Activated T-helper 1 cell treated with anti-CD3 and anti-CD28 coated beads, Interleukin-12 subunit alpha, Interleukin-12 subunit beta, Interleukin-2, Interleukin-4 antibody, amounts not matched to agents 30 ng/mL and 10 ng/mL and 1 ng/mL, durations not matched to agents 14 hours and 24 hours and 36 hours (primary cell): ENCODE measurements around the gene RNU1-4. TPM values are rescaled to one million over a fixed set of nuclear protein-coding genes. Genes with fewer than 3 reads are reported as not detected.
"Not testable (repeated sequence)": the region's sequence is repeated elsewhere in the genome, so short reads cannot be mapped to it uniquely, and the experiment has no call there.

Experiments used
- DNase-seq: peaks from one replicate; pipeline ENCODE4 v3.0.0; 2021; ENCODE audit warnings: low spot score
- H3K27ac Mint-ChIP-seq: one replicate; pipeline ENCODE4 v1.8.0; 2021; ENCODE audit warnings: mild to moderate bottlenecking, mixed read lengths
- H3K27me3 Mint-ChIP-seq: one replicate; pipeline ENCODE4 v1.8.0; 2022; ENCODE audit warnings: mild to moderate bottlenecking, moderate library complexity, mixed read lengths; ENCODE audit not compliant: insufficient read depth
- H3K36me3 Mint-ChIP-seq: one replicate; pipeline ENCODE4 v1.8.0; 2021; ENCODE audit warnings: low read depth, mixed read lengths
- H3K4me1 Mint-ChIP-seq: one replicate; pipeline ENCODE4 v1.8.0; 2021; ENCODE audit warnings: low read depth, mixed read lengths
- H3K4me3 Mint-ChIP-seq: one replicate; pipeline ENCODE4 v1.8.0; 2021; ENCODE audit warnings: mild to moderate bottlenecking, moderate library complexity, mixed read lengths
- H3K9me3 Mint-ChIP-seq: one replicate; pipeline ENCODE4 v1.8.0; 2021; ENCODE audit warnings: mixed read lengths
- intact Hi-C: fragments of 100-400 bp; cut with micrococcal nuclease; formaldehyde crosslinking; loops from one replicate; pipeline ENCODE4 v1.15.1; 2024
- total RNA-seq: library from RNA; stranded (reverse); gene quantifications from 2 replicates; pipeline ENCODE4 v1.2.3, GENCODE V29; 2022

Gene RNU1-4
- total RNA-seq, 1 donor from 2014 or later, result 3,041 TPM

- DNase-seq, H3K4me3 Mint-ChIP-seq, H3K36me3 Mint-ChIP-seq, H3K4me1 Mint-ChIP-seq, H3K27me3 Mint-ChIP-seq, H3K9me3 Mint-ChIP-seq, intact Hi-C loops, H3K27ac Mint-ChIP-seq: not testable (repeated sequence)
Measured at GRCh38 chr1:16702280-16702679, 38.0 kb upstream of the RNU1-4 start.

- H3K36me3 Mint-ChIP-seq, H3K4me1 Mint-ChIP-seq, H3K27me3 Mint-ChIP-seq, DNase-seq, H3K4me3 Mint-ChIP-seq, H3K27ac Mint-ChIP-seq, H3K9me3 Mint-ChIP-seq, intact Hi-C loops: not testable (repeated sequence)
Measured at GRCh38 chr1:16703141-16703540, 37.2 kb upstream of the RNU1-4 start.

GRCh38 chr1:16703602-16704001 lies 36.7 kb upstream of the RNU1-4 start:
- H3K4me1 Mint-ChIP-seq, H3K9me3 Mint-ChIP-seq, H3K36me3 Mint-ChIP-seq, intact Hi-C loops, DNase-seq, H3K27ac Mint-ChIP-seq, H3K4me3 Mint-ChIP-seq, H3K27me3 Mint-ChIP-seq: not testable (repeated sequence)

- H3K36me3 Mint-ChIP-seq, intact Hi-C loops, H3K27me3 Mint-ChIP-seq, H3K4me3 Mint-ChIP-seq, H3K4me1 Mint-ChIP-seq, DNase-seq, H3K9me3 Mint-ChIP-seq, H3K27ac Mint-ChIP-seq: not testable (repeated sequence)
Measured at GRCh38 chr1:16704076-16704475, 36.2 kb upstream of the RNU1-4 start.

- H3K4me1 Mint-ChIP-seq, H3K36me3 Mint-ChIP-seq, H3K27ac Mint-ChIP-seq, H3K4me3 Mint-ChIP-seq, DNase-seq, H3K9me3 Mint-ChIP-seq, intact Hi-C loops, H3K27me3 Mint-ChIP-seq: not testable (repeated sequence)
Measured at GRCh38 chr1:16704502-16705100, 35.7 kb upstream of the RNU1-4 start.

- intact Hi-C loops, H3K27me3 Mint-ChIP-seq, H3K9me3 Mint-ChIP-seq, DNase-seq, H3K36me3 Mint-ChIP-seq, H3K27ac Mint-ChIP-seq, H3K4me3 Mint-ChIP-seq, H3K4me1 Mint-ChIP-seq: not testable (repeated sequence)
Measured at GRCh38 chr1:16706302-16706701, 34.0 kb upstream of the RNU1-4 start.

- H3K27ac Mint-ChIP-seq, H3K4me1 Mint-ChIP-seq, H3K9me3 Mint-ChIP-seq, H3K27me3 Mint-ChIP-seq, DNase-seq, intact Hi-C loops, H3K36me3 Mint-ChIP-seq, H3K4me3 Mint-ChIP-seq: not testable (repeated sequence)
Measured at GRCh38 chr1:16707130-16708093, 32.9 kb upstream of the RNU1-4 start.

GRCh38 chr1:16708704-16709103 lies 31.6 kb upstream of the RNU1-4 start:
- not testable (repeated sequence) for H3K9me3 Mint-ChIP-seq, H3K4me3 Mint-ChIP-seq

GRCh38 chr1:16709659-16710087 lies 30.6 kb upstream of the RNU1-4 start:
- H3K27me3 Mint-ChIP-seq, H3K9me3 Mint-ChIP-seq, H3K36me3 Mint-ChIP-seq, H3K4me3 Mint-ChIP-seq, intact Hi-C loops, DNase-seq, H3K4me1 Mint-ChIP-seq, H3K27ac Mint-ChIP-seq: not testable (repeated sequence)

More at GRCh38 chr1:16708704-16709103, 31.6 kb upstream of the RNU1-4 start:
- intact Hi-C loops, H3K27me3 Mint-ChIP-seq, H3K4me1 Mint-ChIP-seq, H3K27ac Mint-ChIP-seq, DNase-seq, H3K36me3 Mint-ChIP-seq: not testable (repeated sequence)

GRCh38 chr1:16710618-16711017 lies 29.7 kb upstream of the RNU1-4 start:
- intact Hi-C loops, H3K9me3 Mint-ChIP-seq, H3K4me1 Mint-ChIP-seq, H3K27ac Mint-ChIP-seq, H3K36me3 Mint-ChIP-seq, DNase-seq, H3K27me3 Mint-ChIP-seq, H3K4me3 Mint-ChIP-seq: not testable (repeated sequence)

GRCh38 chr1:16712131-16712530 lies 28.2 kb upstream of the RNU1-4 start:
- H3K4me1 Mint-ChIP-seq, H3K4me3 Mint-ChIP-seq, H3K36me3 Mint-ChIP-seq, H3K27me3 Mint-ChIP-seq, intact Hi-C loops, H3K9me3 Mint-ChIP-seq, DNase-seq, H3K27ac Mint-ChIP-seq: not testable (repeated sequence)

- H3K27ac Mint-ChIP-seq, H3K4me1 Mint-ChIP-seq, H3K36me3 Mint-ChIP-seq, intact Hi-C loops, H3K9me3 Mint-ChIP-seq, DNase-seq, H3K4me3 Mint-ChIP-seq, H3K27me3 Mint-ChIP-seq: not testable (repeated sequence)
Measured at GRCh38 chr1:16712582-16712981, 27.7 kb upstream of the RNU1-4 start.

- H3K27ac Mint-ChIP-seq, H3K9me3 Mint-ChIP-seq, intact Hi-C loops, H3K27me3 Mint-ChIP-seq, H3K4me1 Mint-ChIP-seq, H3K4me3 Mint-ChIP-seq, H3K36me3 Mint-ChIP-seq, DNase-seq: not testable (repeated sequence)
Measured at GRCh38 chr1:16712984-16713383, 27.3 kb upstream of the RNU1-4 start.
